Epidermal melanocyte (primary cell): Measurements from ENCODE around the gene DCN.

Source experiments
- DNase-seq: peaks from one replicate; pipeline ENCODE4 v3.0.0; 2011; ENCODE audit warnings: low spot score; ENCODE audit not compliant: insufficient read length

Gene DCN

DNA sequence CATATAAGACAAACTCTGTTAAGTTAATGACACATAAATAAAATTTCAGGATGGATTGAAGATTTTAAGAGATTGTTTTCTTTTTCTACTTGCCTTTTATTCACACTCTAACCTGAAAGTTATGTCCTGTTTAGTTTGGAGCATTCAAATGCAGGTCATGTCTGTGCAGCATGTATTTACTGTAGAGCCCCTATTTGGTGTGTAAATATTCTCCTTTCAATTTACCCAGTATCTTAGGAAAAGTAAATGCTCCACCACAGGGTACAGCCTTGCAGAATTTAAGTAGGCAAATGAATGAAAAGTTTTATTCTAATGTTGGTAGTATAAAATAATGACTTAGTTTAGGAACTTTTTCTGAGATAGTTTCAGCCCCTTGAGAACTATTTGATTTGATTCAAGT is 6.2 kb upstream of the DCN start:
- no peak for DNase-seq

DNA sequence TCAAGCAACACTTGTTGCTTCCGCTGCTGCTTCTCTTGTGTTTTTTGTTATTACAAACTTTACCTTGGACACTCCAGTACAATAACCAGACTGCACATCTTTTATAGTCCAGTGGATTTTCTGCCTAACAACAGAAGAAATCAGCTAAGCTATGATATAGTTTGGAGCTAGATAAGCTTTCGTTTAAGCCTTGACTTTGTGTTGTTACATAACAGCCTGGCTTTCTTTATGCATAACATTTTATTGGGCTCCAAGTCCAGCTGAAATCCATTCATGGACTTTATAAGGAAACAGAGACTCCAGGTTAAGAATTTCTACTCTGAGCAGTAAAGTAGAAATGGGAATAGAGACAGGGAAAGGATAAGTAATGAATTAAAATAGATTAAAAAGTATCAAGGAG is 3.5 kb upstream of the DCN start:
- no peak for DNase-seq

DNA sequence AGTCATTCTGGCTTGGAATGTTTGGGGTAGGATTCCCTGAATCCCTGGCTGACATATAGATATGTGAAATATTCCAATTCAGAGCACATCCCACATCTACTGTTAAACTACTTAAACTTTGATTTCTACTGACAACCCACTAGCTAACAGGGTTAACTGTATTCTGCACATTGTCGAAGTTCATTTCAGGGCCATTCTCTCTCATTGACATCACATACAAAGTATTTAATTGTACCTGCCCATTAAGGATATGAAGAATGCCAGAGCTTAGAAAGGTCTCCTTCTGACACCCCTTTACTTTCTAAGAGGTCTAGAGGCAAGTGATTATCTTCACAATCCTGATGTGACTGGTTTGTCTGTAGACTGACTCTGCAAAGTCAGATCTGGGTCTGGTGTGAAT is 2.8 kb upstream of the DCN start:
- DNase-seq = no peak

DNA sequence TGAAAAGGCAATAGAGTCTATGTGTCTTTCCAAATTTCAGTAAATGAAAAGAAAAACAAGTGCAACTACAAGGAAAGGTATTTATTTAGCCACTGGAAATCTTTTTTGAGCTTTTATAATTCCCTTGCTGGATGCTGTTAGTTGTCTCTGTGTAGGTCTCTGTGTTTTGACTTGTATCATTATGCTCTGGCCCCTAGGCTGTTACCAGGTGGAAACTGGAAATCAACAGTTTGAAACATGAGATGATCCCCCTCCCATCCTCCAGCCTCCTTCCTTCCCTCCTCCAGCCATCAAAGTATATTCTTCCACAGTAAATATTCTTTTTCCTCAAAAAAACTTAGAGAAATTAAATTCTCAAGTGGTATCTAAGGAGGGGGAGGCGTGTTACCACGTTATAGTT is 934 bp upstream of the DCN start:
- no peak for DNase-seq

DNA sequence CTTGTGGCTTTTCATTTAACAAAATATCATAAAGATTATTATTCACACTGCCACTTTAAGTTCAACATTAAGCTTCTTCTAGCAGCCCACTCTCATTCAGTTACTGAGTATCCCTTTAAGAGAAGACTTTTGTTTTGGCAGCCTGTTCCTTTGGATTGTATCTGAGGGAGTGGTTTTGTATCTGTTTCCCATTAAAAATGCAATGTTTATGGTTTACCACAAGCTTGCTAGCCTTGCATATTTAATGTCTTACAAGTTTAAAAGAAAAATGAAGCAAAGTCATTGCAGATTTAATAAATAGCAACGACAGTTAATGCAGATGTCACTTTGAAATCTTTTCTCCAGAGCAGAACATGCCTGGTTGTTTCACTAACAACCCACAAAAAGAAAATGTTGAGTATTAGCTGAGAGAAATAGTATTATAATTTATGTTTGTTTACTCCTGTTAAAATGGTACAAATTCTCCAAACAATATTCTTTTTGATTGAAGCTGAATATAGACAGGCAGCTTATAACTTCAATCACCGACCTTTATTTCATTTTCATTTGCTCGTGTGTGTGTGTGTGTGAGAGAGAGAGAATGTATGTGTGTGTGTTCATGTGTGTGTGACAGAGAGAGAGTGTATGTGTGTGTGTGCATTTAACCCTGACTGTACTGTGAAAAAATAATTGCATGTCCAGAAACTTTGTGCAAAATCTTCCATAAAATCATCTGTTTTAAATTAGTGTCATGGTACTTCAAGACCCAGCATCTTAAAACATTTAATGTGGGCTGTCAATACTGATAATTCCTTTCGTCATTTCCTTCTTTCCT is 1.8 kb downstream of the DCN start:
- no peak for DNase-seq

DNA sequence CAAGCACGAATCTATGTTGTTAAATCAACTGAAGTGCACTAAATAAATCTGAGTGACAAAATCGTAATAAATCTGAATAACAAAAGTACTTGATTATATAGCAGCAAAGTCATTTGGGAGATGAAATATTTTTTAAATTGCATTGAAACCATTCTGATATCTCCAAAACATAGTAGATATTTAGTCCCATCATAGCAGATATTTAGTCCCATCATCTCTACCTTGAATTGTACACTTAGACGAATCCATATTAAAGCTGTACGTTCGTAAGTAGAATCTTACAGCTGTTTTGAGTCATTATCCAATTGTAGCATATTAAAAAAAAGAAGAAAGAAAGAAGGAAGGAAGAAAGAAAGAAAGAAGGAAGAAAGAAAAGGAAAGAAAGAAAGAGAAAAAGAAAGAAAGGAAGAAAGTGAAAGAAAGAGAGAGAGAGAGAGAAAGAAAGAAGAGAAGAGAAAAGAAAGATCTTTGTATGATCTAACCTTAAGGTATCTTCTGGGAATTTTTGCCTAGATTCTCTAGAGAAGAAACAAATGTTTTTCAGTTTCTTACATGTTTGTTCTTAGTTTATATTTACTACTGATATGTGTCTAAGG is 2.6 kb downstream of the DCN start:
- DNase-seq = no peak

DNA sequence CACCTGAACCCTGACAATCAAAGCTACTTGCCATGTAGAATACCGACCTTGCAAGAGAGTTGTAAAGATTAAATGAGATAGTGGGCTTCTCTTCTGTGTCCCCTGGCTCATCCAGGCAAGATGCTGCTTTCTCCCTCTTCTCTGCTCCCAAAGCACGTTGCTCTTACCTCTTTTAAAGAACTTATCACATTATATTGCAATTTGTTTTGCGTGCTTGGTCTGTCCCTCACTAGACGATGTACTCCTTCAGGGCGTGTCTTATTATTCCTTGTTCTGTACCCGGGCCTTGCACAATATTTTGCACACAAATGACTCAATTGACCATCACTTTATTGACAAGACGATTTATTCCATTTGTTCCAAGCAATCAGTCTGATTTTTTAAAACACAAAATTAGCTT is 3.3 kb downstream of the DCN start:
- no peak for DNase-seq

DNA sequence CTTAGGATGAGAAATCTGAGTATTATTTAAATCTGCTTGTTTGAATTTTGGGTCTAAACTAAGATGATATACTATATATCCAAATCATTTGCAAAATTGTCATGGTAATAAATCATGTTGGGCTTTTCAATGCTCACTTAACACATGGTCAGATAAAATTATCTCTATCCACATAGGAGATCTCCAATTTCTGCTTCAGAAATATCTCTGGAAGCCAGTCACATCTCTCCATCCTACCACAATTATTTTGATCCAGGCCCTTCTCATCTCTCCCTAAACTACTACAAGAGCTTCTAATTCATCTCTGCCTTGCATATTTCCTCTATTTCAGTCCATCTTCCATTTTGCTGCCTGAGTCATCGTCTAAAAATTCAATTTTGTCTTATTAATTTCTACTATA is 3.8 kb downstream of the DCN start:
- DNase-seq = no peak

DNA sequence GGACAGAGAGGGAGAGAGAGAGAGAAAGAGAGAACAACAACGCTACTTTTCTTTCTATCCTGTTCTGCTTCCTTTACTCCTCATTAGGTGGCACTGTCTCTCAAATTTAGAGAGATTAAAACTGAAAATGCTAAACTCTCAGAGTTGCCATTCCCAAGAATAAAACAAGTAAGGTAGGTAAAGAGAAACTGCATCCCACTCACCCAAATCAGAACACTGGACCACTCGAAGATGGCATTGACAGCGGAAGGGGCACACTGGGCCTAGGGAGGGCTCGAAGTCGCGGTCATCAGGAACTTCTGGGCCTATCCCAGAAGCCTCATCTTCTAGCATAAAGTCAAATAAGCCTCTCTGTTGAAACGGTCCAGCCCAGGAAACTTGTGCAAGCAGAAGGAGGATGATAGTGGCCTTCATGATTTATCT is 4.5 kb downstream of the DCN start:
- DNase-seq = no peak

DNA sequence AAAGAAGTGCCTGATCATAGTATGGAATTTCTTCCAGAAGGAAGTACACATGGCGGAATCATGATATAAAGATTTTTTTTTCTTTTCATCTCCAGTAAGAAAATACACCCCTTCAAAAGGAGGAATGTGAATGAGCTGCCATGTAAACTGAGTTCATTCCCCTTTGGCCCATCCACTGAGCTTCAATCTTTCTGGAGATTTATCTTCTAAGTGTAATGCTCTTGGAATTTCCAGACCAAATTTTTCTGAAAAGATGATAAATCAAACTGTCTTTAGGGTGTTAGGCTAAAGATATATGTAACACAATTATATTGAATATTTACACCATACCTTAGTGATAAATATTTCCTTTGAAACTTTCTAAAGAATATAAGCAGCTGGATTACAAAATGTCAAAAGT is 5.2 kb downstream of the DCN start:
- DNase-seq = no peak

DNA sequence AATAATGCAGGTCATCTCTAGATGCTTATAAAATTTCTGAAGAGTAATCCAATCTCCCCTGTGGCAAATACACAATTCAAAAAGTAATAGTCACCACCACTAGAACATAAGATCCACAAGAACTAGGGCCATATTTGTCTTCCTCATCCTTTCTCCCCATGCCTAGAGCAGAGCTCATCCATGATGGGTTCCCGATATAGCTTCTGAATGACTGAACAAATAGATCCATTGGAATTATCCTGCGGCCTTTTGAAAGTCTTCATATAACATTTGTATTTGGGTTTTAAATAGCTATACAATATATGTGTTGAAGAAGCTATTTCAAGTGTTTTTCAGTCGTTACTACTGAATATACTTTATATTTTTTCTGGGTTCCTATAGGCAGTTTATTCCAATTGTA is 5.7 kb downstream of the DCN start:
- DNase-seq = no peak

DNA sequence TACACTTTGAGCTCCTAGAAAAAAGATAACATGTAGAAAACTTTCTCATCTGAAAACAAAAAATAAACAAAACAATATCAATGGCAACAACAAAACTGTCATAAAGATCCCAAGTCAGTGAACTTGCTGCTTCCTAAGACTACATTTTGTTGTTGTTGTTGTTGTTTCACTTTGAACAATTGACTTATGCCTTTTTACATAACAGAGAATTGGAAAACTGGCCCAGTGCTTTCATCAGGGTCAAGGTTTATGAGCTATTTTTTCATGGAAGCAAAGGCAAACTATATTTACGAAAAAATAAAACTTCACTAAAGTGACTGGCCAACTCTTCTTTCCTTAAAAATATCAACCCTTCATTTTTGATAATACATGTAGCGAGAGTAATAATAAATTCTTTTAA is 6.3 kb downstream of the DCN start:
- no peak for DNase-seq

DNA sequence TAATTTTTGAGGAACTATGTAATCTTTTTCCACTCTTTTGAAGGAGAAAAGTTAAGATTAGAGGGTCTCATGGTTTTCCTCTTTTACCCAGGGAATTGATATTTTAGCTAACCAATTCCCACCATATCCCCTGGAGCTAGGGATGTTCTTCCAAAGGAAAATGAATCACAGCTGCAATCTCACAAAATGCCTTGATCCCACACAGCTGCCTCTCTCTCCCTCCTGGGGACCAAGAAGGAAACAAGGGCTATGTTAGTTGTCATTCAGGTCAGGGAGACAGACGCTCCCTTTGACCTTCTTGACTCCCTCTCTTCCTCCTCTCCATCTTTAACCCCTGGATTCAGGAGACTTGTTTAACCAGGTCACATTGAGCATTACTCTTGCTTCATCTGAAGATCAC is 9.5 kb downstream of the DCN start:
- DNase-seq = no peak

DNA sequence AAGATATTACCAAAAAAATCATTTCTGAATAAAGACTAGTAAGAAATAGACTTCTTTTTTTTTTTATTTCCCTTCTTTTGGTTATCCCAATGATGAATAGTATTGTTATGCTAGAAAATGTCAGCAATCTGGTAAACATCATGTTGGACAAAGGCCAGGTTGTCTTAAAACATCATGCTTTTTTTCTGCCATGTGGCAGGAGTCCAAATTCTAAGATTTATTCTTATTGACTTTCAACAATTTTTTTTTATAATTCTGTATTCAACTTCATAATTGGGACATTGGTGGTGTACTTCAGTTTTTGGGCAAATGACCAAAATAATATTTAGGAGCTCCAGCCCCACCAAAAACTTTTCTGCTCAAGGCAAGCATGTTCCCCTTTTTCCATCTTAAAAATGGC is 10.5 kb downstream of the DCN start:
- DNase-seq = no peak

DNA sequence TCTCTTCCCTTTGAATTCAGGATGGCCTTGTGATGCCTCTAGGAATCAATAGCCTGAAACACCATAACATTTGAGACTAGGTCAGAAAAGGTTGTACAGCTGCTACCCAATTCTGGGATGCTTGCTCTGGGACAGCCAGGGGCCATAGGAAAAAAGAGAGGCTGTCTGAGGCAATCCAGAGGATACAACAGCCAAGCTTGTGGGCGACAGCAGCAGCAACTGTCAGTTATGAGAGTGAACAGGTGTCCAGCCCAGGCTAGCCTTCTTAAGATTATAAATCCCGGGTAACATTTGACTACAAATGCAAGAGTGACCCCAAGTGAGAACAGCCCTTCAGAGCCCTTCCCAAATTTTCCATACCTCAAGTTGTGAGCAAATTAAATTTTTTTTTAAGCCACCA is 11.1 kb downstream of the DCN start:
- no peak for DNase-seq

DNA sequence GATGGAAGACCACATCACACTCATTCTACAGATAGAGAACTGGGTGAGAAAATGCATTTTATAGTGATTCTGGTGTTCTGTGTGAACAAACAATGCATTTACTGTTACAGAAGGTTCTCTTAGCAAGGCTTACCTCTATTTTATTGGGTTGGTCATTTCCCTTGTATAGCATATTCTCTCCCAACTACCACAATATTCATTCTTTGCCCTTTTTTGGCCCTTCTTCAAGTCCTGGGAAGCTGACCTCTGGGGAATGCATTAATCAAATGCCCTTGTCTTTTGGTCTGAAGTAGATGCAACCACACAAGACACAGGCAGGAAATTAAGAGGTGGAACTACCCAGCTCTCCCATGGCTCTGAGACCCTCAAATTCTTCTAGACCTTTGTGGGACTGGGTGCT is 19.5 kb downstream of the DCN start:
- no peak for DNase-seq

DNA sequence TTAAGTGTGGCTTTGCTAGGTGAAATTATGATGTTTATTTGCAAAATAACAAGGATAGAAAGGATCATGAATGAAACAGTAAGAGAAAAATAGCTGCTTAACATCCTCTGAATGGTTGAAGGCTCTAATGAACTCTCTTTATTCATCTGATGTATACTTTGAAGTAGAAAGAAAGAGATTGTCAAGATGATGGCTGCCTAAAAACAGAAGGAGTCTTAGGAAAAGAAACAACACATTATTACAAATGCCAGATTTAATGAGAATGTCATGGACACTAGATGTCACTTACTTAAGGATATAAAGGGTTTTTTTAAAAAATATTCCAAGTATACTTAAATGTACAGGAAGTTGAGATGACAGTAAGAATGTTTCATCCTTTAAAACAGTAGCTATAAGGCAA is 21.6 kb downstream of the DCN start:
- DNase-seq = no peak

DNA sequence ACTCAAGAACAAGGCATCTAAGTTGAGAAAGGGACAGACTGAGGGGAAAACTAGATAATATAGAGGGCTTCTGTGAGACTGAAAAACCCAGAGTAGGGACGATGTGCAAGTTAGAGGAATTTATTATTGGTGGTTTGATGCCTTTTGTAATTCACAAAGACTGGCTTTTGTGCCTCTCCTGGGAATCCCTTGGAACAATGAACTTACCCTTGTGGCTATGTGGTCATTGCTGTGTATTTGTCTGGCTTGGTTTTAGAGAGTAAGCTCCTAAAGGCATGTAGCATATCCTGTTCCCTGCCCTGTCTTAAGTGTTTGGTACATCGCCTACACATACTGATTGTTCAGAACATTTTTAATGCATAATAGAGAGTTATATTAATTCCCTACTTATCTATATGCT is 26.6 kb downstream of the DCN start:
- DNase-seq = no peak

DNA sequence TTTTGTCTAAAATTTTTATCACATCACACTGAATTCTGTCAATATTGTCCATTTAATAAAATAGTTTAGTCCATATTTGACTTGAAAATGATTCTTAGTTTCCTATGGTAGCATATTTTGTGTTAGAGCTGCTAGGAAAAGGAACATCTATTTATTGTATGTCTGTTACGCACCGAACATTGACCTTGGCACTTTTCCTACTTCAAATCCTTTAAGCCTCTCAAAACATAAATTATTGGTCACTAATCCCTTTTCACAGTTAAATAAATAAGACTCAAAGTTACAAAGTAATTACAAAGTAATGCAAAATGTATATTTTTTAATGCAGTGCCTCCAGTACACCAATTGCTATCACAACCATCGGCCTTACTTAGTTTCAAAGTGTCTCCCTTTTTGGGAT is 28.5 kb downstream of the DCN start:
- no peak for DNase-seq

DNA sequence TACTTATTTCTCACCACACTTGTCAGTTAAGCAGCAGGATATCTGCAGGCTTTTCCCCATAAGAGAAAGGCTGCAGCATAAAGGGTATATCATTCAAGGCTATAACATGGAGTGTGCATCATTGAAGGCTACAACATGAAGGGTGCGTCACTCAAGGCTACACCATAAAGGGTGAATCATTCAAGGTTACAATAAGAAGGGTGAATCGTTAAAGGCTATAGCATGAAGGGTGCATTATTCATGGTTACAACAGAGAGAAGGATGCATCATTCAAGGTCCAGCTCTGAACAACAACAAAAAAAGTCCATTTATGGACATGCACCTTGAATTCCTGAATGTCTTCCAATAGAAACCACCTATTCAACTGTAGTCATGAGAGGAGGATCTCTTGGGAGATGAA is 38.6 kb downstream of the DCN start:
- DNase-seq = no peak

DNA sequence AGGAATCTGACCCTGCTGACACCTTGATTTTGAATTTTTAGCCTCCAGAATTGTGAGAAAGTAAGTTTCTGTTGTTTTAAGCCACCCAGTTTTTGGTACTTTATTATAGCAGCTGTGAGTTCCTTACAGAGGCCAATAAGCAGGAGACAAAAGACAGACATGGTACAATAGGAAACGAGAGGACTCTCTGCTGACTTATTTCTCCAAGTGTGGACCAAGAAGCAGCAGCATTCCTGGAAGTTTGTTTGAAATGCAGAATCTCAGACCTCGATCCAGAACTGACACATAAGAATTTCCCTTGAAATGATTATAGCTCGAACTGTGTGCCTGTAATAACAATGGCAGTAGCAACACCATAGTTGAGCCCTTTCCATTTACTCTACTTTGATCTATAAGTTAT is 39.4 kb downstream of the DCN start:
- no peak for DNase-seq

DNA sequence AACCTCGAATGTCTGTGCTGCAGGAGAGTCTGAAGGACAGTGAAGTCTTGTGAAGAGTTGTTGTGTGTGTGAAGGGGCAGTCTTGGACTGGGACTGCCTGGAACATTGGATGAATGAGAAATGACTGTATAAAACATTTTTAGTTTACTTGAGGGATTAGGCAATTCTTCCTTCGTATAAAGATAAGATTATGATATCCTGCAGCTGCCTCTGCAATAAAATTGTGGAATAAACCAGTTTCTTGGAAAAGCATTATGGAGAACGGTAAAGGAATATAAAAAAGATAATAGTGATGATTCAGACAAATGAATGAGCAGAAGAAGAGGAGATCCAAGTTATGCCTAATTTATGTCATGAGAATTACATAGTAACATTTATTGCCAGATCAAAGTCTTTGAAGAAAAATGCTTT is 40.4 kb downstream of the DCN start:
- DNase-seq = no peak
